ENCODE data around the gene MYOD1. TPM values are rescaled to one million over a fixed set of nuclear protein-coding genes. Genes with fewer than 3 reads are reported as not detected.

The MYOD1 gene
- total and polyA plus RNA-seq, 2 of the 4 experiments (the other 2 are of a cell fraction) = not detected

- peaks cover 45% of the 10 kb centered on the region for H3K27me3 ChIP-seq (ENCODE audit: control insufficient read depth, insufficient read depth, low read length)
- no peak overlapping the region for H3K27ac ChIP-seq (ENCODE audit: insufficient read depth, low read length)
These were observed 25.8 kb upstream of the MYOD1 start for GRCh38 chr11:17693531-17693930.

More at GRCh38 chr11:17693531-17693930, 25.8 kb upstream of the MYOD1 start:
- Histone ChIP-seq H3K14ac (replicated peaks; ENCODE audit: low read depth, low read length) (no peak overlapping the region), H2BK20ac (ENCODE audit: low read depth, low read length) (no peak overlapping the region), H4K91ac (ENCODE audit: insufficient read depth, low read depth, low read length) (no peak overlapping the region), H3K23ac (ENCODE audit: low read depth, low read length) (no peak overlapping the region), H3K56ac (ENCODE audit: extremely low read depth, insufficient read depth, low read length) (no peak overlapping the region), H2BK120ac (ENCODE audit: low read depth, low read length) (no peak overlapping the region), H3K9ac (ENCODE audit: low read depth, low read length) (no peak overlapping the region), H3K18ac (ENCODE audit: low read depth, low read length) (no peak overlapping the region), H3K79me1 (ENCODE audit: low read depth in 1 of 2, low read length in 2 of 2) (no peaks in the 10 kb centered on the region), H3K9me3 (ENCODE audit: control insufficient read depth, insufficient read depth, low read length) (no peaks in the 10 kb centered on the region), H3K4me3 (ENCODE audit: insufficient read depth, low read depth, low read length) (no peak overlapping the region), H2BK15ac (ENCODE audit: low read depth, low read length) (no peak overlapping the region), H3K36me3 (ENCODE audit: control insufficient read depth, insufficient read depth, low read length) (no peaks in the 10 kb centered on the region), H2AK5ac (ENCODE audit: low read depth, low read length) (no peak overlapping the region), H4K20me1 (ENCODE audit: insufficient read depth, low read length) (no peaks in the 10 kb centered on the region), H4K5ac (ENCODE audit: low read depth, low read length) (no peak overlapping the region), H3K4me2 (ENCODE audit: low read depth, low read length) (no peak overlapping the region), H2AK9ac (replicated peaks; ENCODE audit: low read depth, low read length, poor library complexity) (no peak overlapping the region), H3K9me1 (ENCODE audit: insufficient read depth, low read length) (no peaks in the 10 kb centered on the region), H3K4me1 (ENCODE audit: control insufficient read depth, insufficient read depth, low read length) (no peaks in the 10 kb centered on the region), H4K8ac (ENCODE audit: low read depth in 2 of 2, low read length in 2 of 2) (no peak overlapping the region), H3K4ac (ENCODE audit: low read depth, low read length) (no peak overlapping the region), H2BK5ac (ENCODE audit: low read depth, low read length, poor library complexity, severe bottlenecking) (no peak overlapping the region), H2AFZ (replicated peaks; ENCODE audit: low read length, poor library complexity) (no peak overlapping the region)
- DNase-seq = no peak
- BruUV-seq (replicated peaks) = no TSS peak
- WGBS, 2 experiments (ENCODE audit: extremely low coverage in 2 of 2, insufficient read length in 1 of 2) = 27% methylated on average over 2 of the region's 4 CpGs; no CpG with 5 or more reads in 1 of the 2 experiments
- dilution Hi-C loops (cut with HindIII; ENCODE audit: low sequenced_read_pairs, unreplicated experiment) (no loop called here), in situ Hi-C loops (cut with MboI; ENCODE audit: low sequenced_read_pairs) (no loop called here), intact Hi-C loops (cut with micrococcal nuclease) (loop anchor here (10.0 kb wide), 1 partner anchor 1131 kb away; no protein-coding TSS in a partner anchor)
- TF ChIP-seq RCOR1 (IDR thresholded peaks at IDR 0.05; ENCODE audit: insufficient replicate concordance, low read length) = no peak
- no peak for TF ChIP-seq MXI1 (IDR thresholded peaks at IDR 0.05; ENCODE audit: borderline replicate concordance, low read depth, low read length)
- TF ChIP-seq MAZ (IDR thresholded peaks at IDR 0.05; ENCODE audit: borderline replicate concordance, low read depth, low read length) = no peak
- no peak for TF ChIP-seq NFE2L2 (IDR thresholded peaks at IDR 0.05; ENCODE audit: low read depth, low read length)
- no peak for TF ChIP-seq POLR2A (IDR thresholded peaks at IDR 0.05; ENCODE audit: low read depth, low read length)
- TF ChIP-seq RFX5 (IDR thresholded peaks at IDR 0.05; ENCODE audit: low read depth, low read length) = no peak
- no peak for TF ChIP-seq USF2 (IDR thresholded peaks at IDR 0.05; ENCODE audit: low read depth, low read length)
- TF ChIP-seq CEBPB (IDR thresholded peaks at IDR 0.05; ENCODE audit: low read depth, low read length) = no peak
- ChIA-PET POLR2A (ENCODE audit: unreplicated experiment) (no interaction called here), CTCF (interaction anchor here (1.5 kb wide), 1 partner anchor 95 kb away, joined by 3 read pairs; no protein-coding TSS in a partner anchor)
- ATAC-seq (ENCODE audit: low read depth) = no peak
